Mononuclear cell (primary cell): ENCODE measurements around the gene IL11RA. TPM values are rescaled to one million over a fixed set of nuclear protein-coding genes. Genes with fewer than 3 reads are reported as not detected.
A peak's percentile ranks its signal among the peaks of the same experiment; 100 is the strongest.
"Not testable (repeated sequence)": the region's sequence is repeated elsewhere in the genome, so short reads cannot be mapped to it uniquely, and the experiment has no call there.

ENCODE experiments used
- H3K27me3 ChIP-seq: 2 replicates; pipeline ENCODE4 v1.6.0; 2011; ENCODE audit warnings: low read length, control low read depth; ENCODE audit not compliant: insufficient read depth
- H3K4me1 ChIP-seq: 2 replicates; pipeline ENCODE4 v1.5.1; 2011; ENCODE audit warnings: mild to moderate bottlenecking, low read length, control low read depth; ENCODE audit not compliant: insufficient read depth
- H3K4me3 ChIP-seq: 2 replicates; pipeline ENCODE4 v1.5.1; 2011; ENCODE audit warnings: mild to moderate bottlenecking, low read length, moderate library complexity
- H3K9me3 ChIP-seq: 2 replicates; pipeline ENCODE4 v1.5.1; 2011; ENCODE audit warnings: low read depth, mild to moderate bottlenecking, control low read depth, low read length
- total RNA-seq: library from RNA; depleted of rRNA; stranded (reverse); fragments of >200 nt; gene quantifications from one replicate; pipeline ENCODE4 v1.2.3, GENCODE V29; 2012

The IL11RA gene
- total RNA-seq, 1 donor: 17.8 TPM

DNA sequence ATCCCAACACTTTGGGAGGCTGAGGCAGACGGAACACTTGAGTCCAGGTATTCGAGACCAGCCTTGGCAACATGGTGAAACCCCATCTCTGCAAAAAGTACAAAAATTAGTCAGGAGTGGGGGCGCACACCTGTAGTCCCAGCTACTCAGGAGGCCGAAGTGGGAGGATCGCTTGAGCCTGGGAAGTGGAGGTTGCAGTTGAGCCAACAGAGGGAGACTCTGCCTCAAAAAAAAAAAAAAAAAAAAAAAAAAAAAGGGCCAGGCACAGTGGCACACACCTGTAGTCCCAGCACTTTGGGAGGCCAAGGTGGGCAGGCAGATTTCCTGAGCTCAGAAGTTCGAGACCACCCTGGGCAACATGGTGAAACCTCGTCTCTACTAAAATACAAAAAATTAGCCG, 12.7 kb upstream of the IL11RA start:
- H3K27me3 ChIP-seq, H3K4me3 ChIP-seq: not testable (repeated sequence)

GRCh38 chr9:34642679-34643078, 9.3 kb upstream of the IL11RA start:
- Histone ChIP-seq H3K27me3 (no peaks in the 10 kb centered on the region), H3K4me1 (peaks cover 26% of the 10 kb centered on the region), H3K9me3 (no peaks in the 10 kb centered on the region), H3K4me3 (no peak overlapping the region)

More for the DNA sequence above, 12.7 kb upstream of the IL11RA start:
- not testable (repeated sequence) for H3K9me3 ChIP-seq
- peaks cover 34% of the 10 kb centered on the region for H3K4me1 ChIP-seq

- Histone ChIP-seq H3K27me3 (no peaks in the 10 kb centered on the region), H3K9me3 (no peaks in the 10 kb centered on the region), H3K4me3 (no peak overlapping the region), H3K4me1 (peaks cover 32% of the 10 kb centered on the region)
Measured at GRCh38 chr9:34644766-34645314, 7.1 kb upstream of the IL11RA start.

- H3K4me3 ChIP-seq: peak within 1 kb of the TSS; percentile 71
- no peaks in the 10 kb centered on the region for H3K9me3 ChIP-seq
Measured at GRCh38 chr9:34646211-34647083, 5.5 kb upstream of the IL11RA start, which contains the start of gene GALT. GALT (plus strand) TSS chr9:34646675; CDS start chr9:34646705, 30 bp downstream.

DNA sequence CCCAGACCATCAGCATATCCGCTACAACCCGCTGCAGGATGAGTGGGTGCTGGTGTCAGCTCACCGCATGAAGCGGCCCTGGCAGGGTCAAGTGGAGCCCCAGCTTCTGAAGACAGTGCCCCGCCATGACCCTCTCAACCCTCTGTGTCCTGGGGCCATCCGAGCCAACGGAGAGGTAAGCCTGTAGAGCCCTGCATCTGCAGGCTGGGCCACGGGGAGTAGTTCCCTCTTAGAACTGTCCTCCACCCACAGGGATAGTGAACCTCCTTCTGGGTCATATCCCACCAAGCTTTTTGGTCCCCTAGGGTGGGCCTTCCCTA, 4.9 kb upstream of the IL11RA start:
- Histone ChIP-seq H3K4me1 (peaks cover 30% of the 10 kb centered on the region), H3K27me3 (no peaks in the 10 kb centered on the region), H3K4me3 (peak overlapping the region; percentile 71), H3K9me3 (no peaks in the 10 kb centered on the region)

More at GRCh38 chr9:34646211-34647083, 5.5 kb upstream of the IL11RA start, which contains the start of gene GALT:
- Histone ChIP-seq H3K27me3 (no peaks in the 10 kb centered on the region), H3K4me1 (peaks cover 29% of the 10 kb centered on the region)

- Histone ChIP-seq H3K4me1 (peaks cover 36% of the 10 kb centered on the region), H3K27me3 (no peaks in the 10 kb centered on the region), H3K9me3 (no peaks in the 10 kb centered on the region), H3K4me3 (peak overlapping the region; percentile 71)
Measured at GRCh38 chr9:34647651-34648050, 4.3 kb upstream of the IL11RA start.

GRCh38 chr9:34648673-34649072, 3.3 kb upstream of the IL11RA start:
- no peaks in the 10 kb centered on the region for H3K27me3 ChIP-seq
- no peaks in the 10 kb centered on the region for H3K9me3 ChIP-seq
- H3K4me1 ChIP-seq: peaks cover 36% of the 10 kb centered on the region
- H3K4me3 ChIP-seq: no peak overlapping the region

DNA sequence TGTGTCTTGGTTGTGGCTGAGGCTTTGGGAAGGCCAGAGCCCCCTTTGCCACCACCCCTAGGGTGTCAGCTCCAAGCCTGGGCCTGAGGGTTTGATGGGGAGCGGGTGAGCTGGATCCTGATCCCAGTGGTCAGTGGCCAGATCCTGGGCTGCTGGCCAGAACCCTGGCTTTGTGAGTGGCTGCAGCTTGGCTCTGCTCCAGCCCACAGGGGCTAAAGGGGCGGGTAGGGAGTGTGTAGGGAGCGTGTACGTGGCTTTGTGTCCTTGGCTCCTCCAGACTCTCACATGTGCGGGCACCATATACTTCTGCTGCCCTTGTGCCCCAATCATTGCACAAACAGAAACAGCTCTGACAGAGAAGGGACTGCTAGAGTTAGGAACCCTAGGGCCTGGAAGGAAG, 1.2 kb upstream of the IL11RA start:
- Histone ChIP-seq H3K4me1 (peaks cover 36% of the 10 kb centered on the region), H3K9me3 (no peaks in the 10 kb centered on the region), H3K27me3 (no peaks in the 10 kb centered on the region), H3K4me3 (no peak overlapping the region)

- Histone ChIP-seq H3K4me3 (no peak overlapping the region), H3K27me3 (no peaks in the 10 kb centered on the region), H3K4me1 (peaks cover 31% of the 10 kb centered on the region), H3K9me3 (no peaks in the 10 kb centered on the region)
Measured at GRCh38 chr9:34651321-34651720, 664 bp upstream of the IL11RA start.

- Histone ChIP-seq H3K9me3 (no peaks in the 10 kb centered on the region), H3K4me3 (no peak overlapping the region), H3K4me1 (peaks cover 24% of the 10 kb centered on the region), H3K27me3 (no peaks in the 10 kb centered on the region)
Measured at GRCh38 chr9:34652602-34653000, 616 bp downstream of the IL11RA start.

DNA sequence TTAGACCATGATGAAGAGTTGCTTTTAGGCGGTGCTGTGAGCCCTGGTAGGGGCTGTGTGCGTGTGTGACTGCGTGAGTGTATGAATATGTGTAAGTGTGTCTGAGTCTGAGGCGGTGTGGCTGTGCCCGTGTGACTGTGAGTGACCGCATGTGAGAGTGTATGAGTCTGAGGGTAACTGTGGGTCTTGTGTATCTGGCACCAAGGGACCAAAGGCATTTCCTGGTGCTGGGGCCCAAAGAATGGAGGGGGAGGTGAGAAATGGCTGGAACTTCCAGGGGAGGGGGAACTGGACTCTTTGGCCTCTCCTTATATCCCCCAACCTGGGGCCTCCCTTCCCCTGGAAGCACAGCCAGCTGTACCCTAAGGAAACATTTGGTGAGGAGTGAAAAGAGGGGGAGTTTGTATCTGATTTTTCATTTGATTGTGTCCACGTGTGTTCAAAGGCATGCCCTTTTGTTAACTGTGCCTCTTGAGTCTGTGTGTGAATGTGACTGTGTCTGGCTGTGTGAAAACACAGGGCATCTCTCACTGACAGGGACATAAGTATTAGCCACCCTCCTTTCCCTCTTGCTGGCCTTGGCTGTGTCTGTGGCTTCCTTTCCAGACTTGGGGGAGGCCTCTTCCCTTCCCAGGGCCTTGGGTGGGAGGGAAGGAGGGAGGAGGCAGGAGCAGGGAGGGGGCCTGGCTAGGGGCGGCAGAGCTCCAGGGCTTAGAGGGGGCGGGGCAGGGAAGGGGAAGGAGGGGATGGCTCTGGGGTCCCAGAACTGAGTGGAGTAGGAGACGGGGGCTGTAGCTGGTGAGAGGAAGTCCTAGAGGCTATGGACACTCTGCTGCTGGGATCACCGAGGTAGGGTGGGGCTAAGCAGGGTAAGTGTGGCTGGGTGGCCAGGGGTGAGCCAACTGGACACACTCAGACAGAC, 1.4 kb downstream of the IL11RA start:
- Histone ChIP-seq H3K4me3 (no peak overlapping the region), H3K27me3 (no peaks in the 10 kb centered on the region)

DNA sequence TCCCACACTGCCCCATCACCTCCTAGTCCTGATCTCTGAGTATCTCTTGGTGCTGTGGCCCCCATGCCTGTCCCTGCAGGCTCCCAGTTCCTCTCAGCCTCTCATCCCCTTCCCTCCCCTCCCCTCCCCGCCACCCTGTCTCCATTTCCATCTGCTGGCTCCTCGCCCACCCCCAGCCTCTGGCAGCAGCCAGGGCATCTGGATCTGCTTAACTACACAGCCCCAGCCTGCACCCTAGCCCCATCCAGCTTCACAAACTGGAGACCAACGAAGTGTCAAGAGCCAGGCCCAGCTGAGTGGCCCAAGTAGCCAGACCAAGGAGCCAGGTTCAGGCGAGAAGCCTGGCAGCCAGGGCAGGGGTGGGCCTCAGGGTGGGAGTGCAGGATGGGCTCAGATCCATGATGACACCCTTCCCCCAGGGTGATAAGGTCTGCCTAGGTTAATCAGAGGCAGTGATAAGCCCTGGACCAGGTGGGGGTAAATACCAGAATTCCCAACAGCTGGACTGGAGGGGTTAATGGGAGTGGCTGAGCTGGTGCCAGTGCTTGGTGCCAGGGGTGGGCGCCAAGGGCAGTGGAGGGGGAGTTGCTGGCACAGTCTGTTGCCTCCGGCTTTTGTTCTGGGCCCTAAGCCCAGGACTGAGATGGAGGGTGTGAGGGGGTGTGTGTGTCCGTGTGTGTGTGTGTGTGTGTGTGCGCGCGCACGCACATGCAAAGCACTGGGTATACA, 2.5 kb downstream of the IL11RA start:
- H3K4me3 ChIP-seq: no peak overlapping the region

More for the DNA sequence above, 1.4 kb downstream of the IL11RA start:
- H3K9me3 ChIP-seq: no peaks in the 10 kb centered on the region
- H3K4me1 ChIP-seq: peaks cover 16% of the 10 kb centered on the region

DNA sequence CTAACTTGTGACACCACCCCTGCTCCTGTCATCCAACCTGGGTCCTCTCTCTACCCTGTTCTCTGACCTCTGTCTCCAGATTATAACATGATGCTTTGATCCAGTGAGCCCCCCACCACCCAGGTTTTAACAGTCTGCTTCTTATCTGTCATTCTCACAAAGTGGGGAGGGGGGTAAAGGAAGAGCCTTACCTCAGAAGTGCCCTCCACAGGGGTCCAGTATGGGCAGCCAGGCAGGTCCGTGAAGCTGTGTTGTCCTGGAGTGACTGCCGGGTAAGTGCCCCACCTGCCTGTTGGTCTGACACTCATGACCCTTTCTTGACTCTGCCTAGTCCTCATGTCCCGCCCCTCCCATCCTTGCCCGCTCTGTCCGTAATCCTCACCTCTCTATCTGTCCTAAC, 3.4 kb downstream of the IL11RA start:
- no peak overlapping the region for H3K4me3 ChIP-seq
- peaks cover 10% of the 10 kb centered on the region for H3K4me1 ChIP-seq
- no peaks in the 10 kb centered on the region for H3K27me3 ChIP-seq
- no peaks in the 10 kb centered on the region for H3K9me3 ChIP-seq

More for the DNA sequence above, 2.5 kb downstream of the IL11RA start:
- Histone ChIP-seq H3K9me3 (no peaks in the 10 kb centered on the region), H3K27me3 (no peaks in the 10 kb centered on the region), H3K4me1 (peaks cover 10% of the 10 kb centered on the region)

DNA sequence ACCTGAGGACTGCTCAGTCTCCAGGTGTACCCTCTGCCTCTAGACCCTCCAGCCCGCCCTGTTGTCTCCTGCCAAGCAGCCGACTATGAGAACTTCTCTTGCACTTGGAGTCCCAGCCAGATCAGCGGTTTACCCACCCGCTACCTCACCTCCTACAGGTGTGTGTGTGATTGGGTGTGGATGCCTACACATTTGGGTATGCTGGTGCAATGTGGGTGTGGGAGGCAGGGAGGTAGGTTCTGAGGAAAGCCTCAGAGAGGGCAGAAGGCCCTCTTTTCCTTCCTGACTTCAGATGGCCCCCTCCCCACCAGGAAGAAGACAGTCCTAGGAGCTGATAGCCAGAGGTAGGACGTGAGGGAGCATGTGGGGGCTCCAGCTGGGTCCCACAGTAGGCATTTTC, 5.0 kb downstream of the IL11RA start:
- H3K4me1 ChIP-seq: peaks cover 9% of the 10 kb centered on the region
- no peaks in the 10 kb centered on the region for H3K9me3 ChIP-seq
- H3K4me3 ChIP-seq: no peak overlapping the region
- H3K27me3 ChIP-seq: no peaks in the 10 kb centered on the region
